ENCODE data around the gene TGFB3. TPM values are rescaled to one million over a fixed set of nuclear protein-coding genes. Genes with fewer than 3 reads are reported as not detected.

TGFB3 gene
- total RNA-seq, 1 experiment from 2014 or later: 1.6 TPM

DNA sequence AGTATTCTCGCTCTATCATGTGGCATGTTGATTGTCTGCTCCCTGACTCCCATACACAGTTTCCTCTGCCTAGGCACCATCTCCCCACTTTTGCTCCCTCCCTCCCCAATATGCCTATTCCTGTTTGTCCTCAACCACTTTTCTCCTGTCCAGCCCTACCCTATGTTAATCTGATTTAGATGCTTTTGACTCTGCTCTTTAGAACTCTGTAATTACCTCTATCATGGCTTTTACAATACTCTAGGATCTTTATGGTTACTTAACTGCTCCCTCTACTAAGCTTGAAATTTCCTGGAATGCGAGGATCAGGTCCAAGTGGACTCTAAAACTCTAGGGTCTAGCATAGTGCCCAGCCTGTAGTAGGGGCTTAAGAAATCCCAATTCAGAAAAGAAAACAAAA is 68.6 kb downstream of the TGFB3 start:
- Histone ChIP-seq H4K20me1 (ENCODE audit: insufficient read depth) (no peaks in the 10 kb centered on the region), H3K27me3 (ENCODE audit: insufficient read depth, low read length) (no peaks in the 10 kb centered on the region), H3K36me3 (ENCODE audit: control insufficient read depth in 1 of 2, insufficient read depth in 2 of 2, low read length in 2 of 2) (no peaks in the 10 kb centered on the region; a peak in 1 of 4 replicates), H3K79me2 (ENCODE audit: insufficient read depth, low read length) (no peaks in the 10 kb centered on the region), H3K4me3 (replicated peaks in 1 of 2; ENCODE audit: low read depth in 1 of 2, low read length in 2 of 2) (no peak overlapping the region), H3K4me2 (ENCODE audit: low read length) (no peak overlapping the region), H3K27ac (ENCODE audit: low read depth, low read length) (no peak overlapping the region), H3K9ac (ENCODE audit: low read length) (no peak overlapping the region), H3K9me3 (ENCODE audit: control insufficient read depth in 1 of 2, insufficient read depth in 1 of 2, low read depth in 1 of 2, low read length in 2 of 2) (no peaks in the 10 kb centered on the region), H3K9me2 (ENCODE audit: insufficient read depth) (no peaks in the 10 kb centered on the region), H2AFZ (ENCODE audit: low read depth, low read length, poor library complexity, severe bottlenecking) (no peak overlapping the region), H3K4me1 (ENCODE audit: control insufficient read depth in 1 of 2, insufficient read depth in 2 of 2, low read length in 2 of 2) (0 out of 4 replicates have a peak, but pooled peaks cover 0 to 6% of the 10 kb centered on the region in 2 experiments)
- ChIA-PET RAD21 (ENCODE audit: low non-redundant PET in 1 of 2, low total read pairs in 2 of 2, uncharacterized antibody in 2 of 2, unreplicated experiment in 2 of 2) (no interaction called here), POLR2A (no interaction called here), CTCF (no interaction called here)
- BruUV-seq (replicated peaks): no TSS peak
- TF ChIP-seq, protein P1, sequence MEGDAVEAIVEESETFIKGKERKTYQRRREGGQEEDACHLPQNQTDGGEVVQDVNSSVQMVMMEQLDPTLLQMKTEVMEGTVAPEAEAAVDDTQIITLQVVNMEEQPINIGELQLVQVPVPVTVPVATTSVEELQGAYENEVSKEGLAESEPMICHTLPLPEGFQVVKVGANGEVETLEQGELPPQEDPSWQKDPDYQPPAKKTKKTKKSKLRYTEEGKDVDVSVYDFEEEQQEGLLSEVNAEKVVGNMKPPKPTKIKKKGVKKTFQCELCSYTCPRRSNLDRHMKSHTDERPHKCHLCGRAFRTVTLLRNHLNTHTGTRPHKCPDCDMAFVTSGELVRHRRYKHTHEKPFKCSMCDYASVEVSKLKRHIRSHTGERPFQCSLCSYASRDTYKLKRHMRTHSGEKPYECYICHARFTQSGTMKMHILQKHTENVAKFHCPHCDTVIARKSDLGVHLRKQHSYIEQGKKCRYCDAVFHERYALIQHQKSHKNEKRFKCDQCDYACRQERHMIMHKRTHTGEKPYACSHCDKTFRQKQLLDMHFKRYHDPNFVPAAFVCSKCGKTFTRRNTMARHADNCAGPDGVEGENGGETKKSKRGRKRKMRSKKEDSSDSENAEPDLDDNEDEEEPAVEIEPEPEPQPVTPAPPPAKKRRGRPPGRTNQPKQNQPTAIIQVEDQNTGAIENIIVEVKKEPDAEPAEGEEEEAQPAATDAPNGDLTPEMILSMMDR (IDR thresholded peaks at IDR 0.05 in 2 of 3, conservative IDR thresholded peaks at IDR 0.05 in 1 of 3; ENCODE audit: borderline replicate concordance in 1 of 3, insufficient read depth in 1 of 3, low read depth in 2 of 3, low read length in 2 of 3): no peak
- TF ChIP-seq ELF1 (IDR thresholded peaks at IDR 0.05; ENCODE audit: borderline replicate concordance, low read depth): no peak
- TF ChIP-seq, protein P2, sequence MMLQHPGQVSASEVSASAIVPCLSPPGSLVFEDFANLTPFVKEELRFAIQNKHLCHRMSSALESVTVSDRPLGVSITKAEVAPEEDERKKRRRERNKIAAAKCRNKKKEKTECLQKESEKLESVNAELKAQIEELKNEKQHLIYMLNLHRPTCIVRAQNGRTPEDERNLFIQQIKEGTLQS (IDR thresholded peaks at IDR 0.05): no peak
- no peak for TF ChIP-seq FOSL1 (IDR thresholded peaks at IDR 0.05; ENCODE audit: low read depth)
- TF ChIP-seq, protein P3, sequence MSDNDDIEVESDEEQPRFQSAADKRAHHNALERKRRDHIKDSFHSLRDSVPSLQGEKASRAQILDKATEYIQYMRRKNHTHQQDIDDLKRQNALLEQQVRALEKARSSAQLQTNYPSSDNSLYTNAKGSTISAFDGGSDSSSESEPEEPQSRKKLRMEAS (IDR thresholded peaks at IDR 0.05): no peak
- TF ChIP-seq, protein P4, sequence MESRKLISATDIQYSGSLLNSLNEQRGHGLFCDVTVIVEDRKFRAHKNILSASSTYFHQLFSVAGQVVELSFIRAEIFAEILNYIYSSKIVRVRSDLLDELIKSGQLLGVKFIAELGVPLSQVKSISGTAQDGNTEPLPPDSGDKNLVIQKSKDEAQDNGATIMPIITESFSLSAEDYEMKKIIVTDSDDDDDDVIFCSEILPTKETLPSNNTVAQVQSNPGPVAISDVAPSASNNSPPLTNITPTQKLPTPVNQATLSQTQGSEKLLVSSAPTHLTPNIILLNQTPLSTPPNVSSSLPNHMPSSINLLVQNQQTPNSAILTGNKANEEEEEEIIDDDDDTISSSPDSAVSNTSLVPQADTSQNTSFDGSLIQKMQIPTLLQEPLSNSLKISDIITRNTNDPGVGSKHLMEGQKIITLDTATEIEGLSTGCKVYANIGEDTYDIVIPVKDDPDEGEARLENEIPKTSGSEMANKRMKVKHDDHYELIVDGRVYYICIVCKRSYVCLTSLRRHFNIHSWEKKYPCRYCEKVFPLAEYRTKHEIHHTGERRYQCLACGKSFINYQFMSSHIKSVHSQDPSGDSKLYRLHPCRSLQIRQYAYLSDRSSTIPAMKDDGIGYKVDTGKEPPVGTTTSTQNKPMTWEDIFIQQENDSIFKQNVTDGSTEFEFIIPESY (IDR thresholded peaks at IDR 0.05; ENCODE audit: extremely low read depth, insufficient replicate concordance, low read length): no peak
- TF ChIP-seq YY1 (IDR thresholded peaks at IDR 0.05; ENCODE audit: extremely low read depth, insufficient replicate concordance, low read depth, low read length): no peak
- TF ChIP-seq, protein P5, sequence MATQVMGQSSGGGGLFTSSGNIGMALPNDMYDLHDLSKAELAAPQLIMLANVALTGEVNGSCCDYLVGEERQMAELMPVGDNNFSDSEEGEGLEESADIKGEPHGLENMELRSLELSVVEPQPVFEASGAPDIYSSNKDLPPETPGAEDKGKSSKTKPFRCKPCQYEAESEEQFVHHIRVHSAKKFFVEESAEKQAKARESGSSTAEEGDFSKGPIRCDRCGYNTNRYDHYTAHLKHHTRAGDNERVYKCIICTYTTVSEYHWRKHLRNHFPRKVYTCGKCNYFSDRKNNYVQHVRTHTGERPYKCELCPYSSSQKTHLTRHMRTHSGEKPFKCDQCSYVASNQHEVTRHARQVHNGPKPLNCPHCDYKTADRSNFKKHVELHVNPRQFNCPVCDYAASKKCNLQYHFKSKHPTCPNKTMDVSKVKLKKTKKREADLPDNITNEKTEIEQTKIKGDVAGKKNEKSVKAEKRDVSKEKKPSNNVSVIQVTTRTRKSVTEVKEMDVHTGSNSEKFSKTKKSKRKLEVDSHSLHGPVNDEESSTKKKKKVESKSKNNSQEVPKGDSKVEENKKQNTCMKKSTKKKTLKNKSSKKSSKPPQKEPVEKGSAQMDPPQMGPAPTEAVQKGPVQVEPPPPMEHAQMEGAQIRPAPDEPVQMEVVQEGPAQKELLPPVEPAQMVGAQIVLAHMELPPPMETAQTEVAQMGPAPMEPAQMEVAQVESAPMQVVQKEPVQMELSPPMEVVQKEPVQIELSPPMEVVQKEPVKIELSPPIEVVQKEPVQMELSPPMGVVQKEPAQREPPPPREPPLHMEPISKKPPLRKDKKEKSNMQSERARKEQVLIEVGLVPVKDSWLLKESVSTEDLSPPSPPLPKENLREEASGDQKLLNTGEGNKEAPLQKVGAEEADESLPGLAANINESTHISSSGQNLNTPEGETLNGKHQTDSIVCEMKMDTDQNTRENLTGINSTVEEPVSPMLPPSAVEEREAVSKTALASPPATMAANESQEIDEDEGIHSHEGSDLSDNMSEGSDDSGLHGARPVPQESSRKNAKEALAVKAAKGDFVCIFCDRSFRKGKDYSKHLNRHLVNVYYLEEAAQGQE (IDR thresholded peaks at IDR 0.05; ENCODE audit: low read depth): no peak
- no peak for TF ChIP-seq EZH2 (IDR thresholded peaks at IDR 0.05)
- no peak for TF ChIP-seq JUND (IDR thresholded peaks at IDR 0.05)
- TF ChIP-seq CEBPB (IDR thresholded peaks at IDR 0.05; ENCODE audit: low read depth): no peak
- TF ChIP-seq CBX3 (IDR thresholded peaks at IDR 0.05; ENCODE audit: low read depth): no peak
- TF ChIP-seq SP1 (IDR thresholded peaks at IDR 0.05; ENCODE audit: low read depth): no peak
- no peak for TF ChIP-seq TCF7L2 (IDR thresholded peaks at IDR 0.05; ENCODE audit: borderline replicate concordance, extremely low read depth, insufficient read depth, insufficient read length)
- intact Hi-C loops (cut with micrococcal nuclease): no loop called here
- DNase-seq (ENCODE audit: low read depth, low spot score): no peak
- ATAC-seq: no peak
